Mesendoderm (in vitro differentiated cells): ENCODE measurements around the gene SULT1A1.
"Not testable (repeated sequence)": the region's sequence is repeated elsewhere in the genome, so short reads cannot be mapped to it uniquely, and the experiment has no call there.

Source experiments
- DNase-seq: peaks from one replicate; pipeline ENCODE4 v3.0.0; 2013
- H2AK5ac ChIP-seq: 2 replicates; pipeline ENCODE4 v1.6.1; 2013; ENCODE audit warnings: low read length, inconsistent platforms
- H2BK120ac ChIP-seq: 2 replicates; pipeline ENCODE4 v1.6.1; 2013; ENCODE audit warnings: low read depth, mild to moderate bottlenecking, low read length, moderate library complexity, mixed read lengths
- H2BK15ac ChIP-seq: replicated peaks from 2 replicates; pipeline ENCODE4 v1.6.1; 2013; ENCODE audit warnings: low read depth, mild to moderate bottlenecking, moderate library complexity
- H2BK5ac ChIP-seq: 2 replicates; pipeline ENCODE4 v1.6.1; 2013; ENCODE audit warnings: low read length, inconsistent platforms
- H3K18ac ChIP-seq: 2 replicates; pipeline ENCODE4 v1.6.1; 2013; ENCODE audit warnings: mild to moderate bottlenecking, low read length, mixed read lengths
- H3K23ac ChIP-seq: one replicate; pipeline ENCODE4 v1.6.1; 2013; ENCODE audit warnings: low read length
- H3K27ac ChIP-seq: 2 replicates; pipeline ENCODE4 v1.5.1; 2013; ENCODE audit warnings: low read depth, mild to moderate bottlenecking, inconsistent platforms, low read length, moderate library complexity
- H3K27me3 ChIP-seq: 2 replicates; pipeline ENCODE4 v1.6.1; 2013; ENCODE audit warnings: low read length, control low read depth, mild to moderate bottlenecking, inconsistent platforms; ENCODE audit not compliant: insufficient read depth, poor library complexity
- H3K36me3 ChIP-seq: 2 replicates; pipeline ENCODE4 v1.6.1; 2013; ENCODE audit warnings: low read length, inconsistent platforms; ENCODE audit not compliant: control insufficient read depth, insufficient read depth
- H3K4ac ChIP-seq: one replicate; pipeline ENCODE4 v1.6.1; 2013; ENCODE audit warnings: low read depth, mild to moderate bottlenecking, low read length, moderate library complexity
- H3K4me1 ChIP-seq: 2 replicates; pipeline ENCODE4 v1.6.1; 2013; ENCODE audit warnings: low read depth, low read length, inconsistent platforms; ENCODE audit not compliant: control insufficient read depth
- H3K4me2 ChIP-seq: 2 replicates; pipeline ENCODE4 v1.6.1; 2013; ENCODE audit warnings: low read length
- H3K4me3 ChIP-seq: 2 replicates; pipeline ENCODE4 v1.5.1; 2013; ENCODE audit warnings: mild to moderate bottlenecking, low read length
- H3K56ac ChIP-seq: one replicate; pipeline ENCODE4 v1.6.1; 2013; ENCODE audit warnings: low read length
- H3K79me1 ChIP-seq: 2 replicates; pipeline ENCODE4 v1.6.1; 2013; ENCODE audit warnings: low read length, inconsistent platforms
- H3K79me2 ChIP-seq: 2 replicates; pipeline ENCODE4 v1.6.1; 2013; ENCODE audit warnings: mild to moderate bottlenecking, low read length; ENCODE audit not compliant: control insufficient read depth, insufficient read depth
- H3K9ac ChIP-seq: 2 replicates; pipeline ENCODE4 v1.6.1; 2013; ENCODE audit warnings: low read length, inconsistent platforms
- H4K5ac ChIP-seq: one replicate; pipeline ENCODE4 v1.6.1; 2013; ENCODE audit warnings: low read length
- H4K8ac ChIP-seq: one replicate; pipeline ENCODE4 v1.6.1; 2013; ENCODE audit warnings: low read depth, mild to moderate bottlenecking, control low read depth, low read length, moderate library complexity
- WGBS: extraction: QIAGEN DNeasy Blood & Tissue Kit; methylation state at CpG from one replicate; pipeline ENCODE4 v1.1.7; 2013; ENCODE audit warnings: low lambda C conversion rate, missing lambda C conversion rate; ENCODE audit not compliant: insufficient coverage; ENCODE audit errors: extremely low coverage; 5-methylcytosine and 5-hydroxymethylcytosine counted together

Gene SULT1A1

DNA sequence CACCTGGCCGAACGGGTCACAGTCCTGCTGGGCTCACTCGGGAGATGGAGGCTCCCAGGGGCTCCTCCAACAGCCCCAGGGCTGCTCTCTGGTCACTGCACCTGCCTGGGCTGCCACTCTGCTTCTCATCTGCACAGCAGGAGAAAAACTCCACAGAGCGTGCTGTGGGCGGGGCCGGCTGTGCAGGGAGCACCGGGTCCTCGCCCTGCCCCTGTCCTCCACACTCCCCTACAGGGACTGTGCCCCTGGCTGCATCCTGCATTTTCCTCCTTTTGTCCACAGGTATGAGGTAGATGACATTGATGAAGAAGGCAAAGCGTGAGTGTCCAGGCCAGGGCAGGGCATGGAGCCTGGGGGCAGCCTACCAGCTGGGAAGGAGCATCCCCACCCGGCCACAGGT lies 7.8 kb downstream of the SULT1A1 start:
- not testable (repeated sequence) for H3K4me2 ChIP-seq, H3K27me3 ChIP-seq, DNase-seq, H2BK120ac ChIP-seq, H2BK15ac ChIP-seq, H3K79me1 ChIP-seq, H3K23ac ChIP-seq, H3K56ac ChIP-seq, H3K36me3 ChIP-seq, H3K4me3 ChIP-seq, H3K4ac ChIP-seq, H3K27ac ChIP-seq, H4K5ac ChIP-seq, H2BK5ac ChIP-seq, H3K79me2 ChIP-seq, H3K9ac ChIP-seq, H4K8ac ChIP-seq, H2AK5ac ChIP-seq, H3K4me1 ChIP-seq, H3K18ac ChIP-seq
- WGBS = no CpG with 5 or more reads among the region's 10 CpGs

DNA sequence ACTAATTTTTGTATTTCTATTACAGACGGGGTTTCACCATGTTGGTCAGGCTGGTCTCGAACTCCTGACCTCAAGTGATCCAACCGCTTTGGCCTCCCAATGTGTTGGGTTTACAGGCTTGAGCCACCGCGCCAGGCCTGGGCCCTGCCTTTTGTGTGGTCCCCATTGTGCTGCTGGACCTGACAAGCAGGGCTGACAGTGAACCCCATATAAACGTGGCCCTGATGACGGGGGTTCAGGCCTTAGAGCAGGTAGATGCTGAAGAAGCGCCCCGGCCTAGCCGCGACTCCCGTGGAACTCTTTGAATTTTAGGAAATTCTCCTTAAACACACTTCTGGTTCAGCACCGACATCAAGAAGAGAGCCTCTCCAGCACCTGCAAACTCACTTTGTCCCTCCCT lies 8.3 kb downstream of the SULT1A1 start:
- not testable (repeated sequence) for H3K36me3 ChIP-seq, H3K9ac ChIP-seq, H2BK120ac ChIP-seq, H3K27ac ChIP-seq, H3K18ac ChIP-seq, H4K5ac ChIP-seq, DNase-seq, H3K4me2 ChIP-seq, H2AK5ac ChIP-seq, H2BK5ac ChIP-seq, H3K56ac ChIP-seq, H3K23ac ChIP-seq, H3K4me1 ChIP-seq, H3K79me2 ChIP-seq, H3K4ac ChIP-seq, H2BK15ac ChIP-seq, H3K4me3 ChIP-seq, H3K79me1 ChIP-seq, H3K27me3 ChIP-seq, H4K8ac ChIP-seq
- WGBS = no CpG with 5 or more reads among the region's 13 CpGs

DNA sequence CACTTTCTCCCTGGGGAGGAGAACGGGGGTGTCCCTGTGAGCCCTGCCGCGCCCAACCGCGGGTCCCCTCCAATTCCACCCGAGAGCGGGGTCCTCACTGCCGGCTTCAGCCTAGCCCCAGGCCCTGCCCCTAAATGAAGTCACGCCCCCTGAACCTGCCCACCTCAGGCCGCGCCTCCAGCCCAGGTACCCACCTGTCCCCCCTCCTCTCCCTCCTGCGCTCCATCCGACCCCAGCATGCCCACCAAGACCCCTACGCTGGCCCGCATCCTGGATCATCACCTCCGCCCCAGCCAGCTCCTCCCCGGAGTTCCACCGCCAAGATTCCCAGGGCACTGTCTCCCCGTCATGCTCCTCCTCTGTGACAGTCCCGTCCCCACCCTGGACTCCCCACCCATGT lies 8.9 kb downstream of the SULT1A1 start:
- H2BK120ac ChIP-seq, H3K4me1 ChIP-seq, H3K27ac ChIP-seq, H4K5ac ChIP-seq, H2AK5ac ChIP-seq, H2BK5ac ChIP-seq, H3K4me2 ChIP-seq, H3K27me3 ChIP-seq, H3K56ac ChIP-seq, H2BK15ac ChIP-seq, H3K9ac ChIP-seq, H3K36me3 ChIP-seq, H3K4me3 ChIP-seq, H3K4ac ChIP-seq, H4K8ac ChIP-seq, H3K79me1 ChIP-seq, H3K23ac ChIP-seq, DNase-seq, H3K18ac ChIP-seq, H3K79me2 ChIP-seq: not testable (repeated sequence)
- no CpG with 5 or more reads among the region's 20 CpGs for WGBS

DNA sequence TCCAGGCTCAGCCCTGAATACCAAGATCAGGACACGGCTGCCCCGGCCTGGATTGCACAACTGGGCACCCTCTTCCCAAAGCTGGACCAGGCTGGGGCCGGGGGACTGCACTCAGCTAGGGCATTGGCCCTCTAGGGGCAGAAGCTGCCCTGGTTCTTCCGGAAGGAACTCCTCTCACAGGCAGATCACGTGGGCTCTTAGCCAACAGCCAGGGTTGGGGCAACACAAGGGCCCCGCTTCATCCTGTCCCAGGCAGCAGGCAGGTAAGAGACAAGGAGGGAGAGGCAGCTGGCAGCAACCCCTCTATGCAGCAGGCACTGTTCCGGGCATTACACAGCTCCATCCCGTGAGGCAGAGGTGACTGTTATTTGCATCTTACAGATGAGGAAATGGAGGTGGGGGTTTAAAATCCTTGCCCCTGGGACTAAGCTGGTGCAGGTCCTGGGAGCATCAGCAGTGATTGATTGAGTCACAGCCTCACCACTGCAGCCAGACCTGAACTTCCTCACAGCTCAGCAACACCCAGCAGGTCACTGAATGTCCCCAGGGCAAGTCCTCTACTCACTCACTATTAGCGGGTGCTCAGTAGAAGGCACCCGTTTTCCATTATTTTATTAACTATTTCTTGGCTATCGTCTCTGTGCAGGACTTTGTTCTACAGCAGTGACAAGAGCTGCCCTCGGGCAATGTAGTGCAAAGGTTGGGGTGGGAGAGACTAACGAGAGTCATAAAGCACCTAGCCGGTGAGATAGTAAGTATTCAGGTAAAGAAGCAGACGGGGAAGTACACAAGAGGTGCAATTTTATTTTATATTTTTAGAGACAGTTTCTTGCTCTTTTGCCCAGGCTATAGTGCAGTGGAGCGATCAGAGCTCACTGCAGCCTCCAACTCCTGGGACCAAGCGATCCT lies 10.2 kb downstream of the SULT1A1 start:
- H4K8ac ChIP-seq, H3K23ac ChIP-seq, H3K79me1 ChIP-seq, H3K4ac ChIP-seq, H3K9ac ChIP-seq, DNase-seq, H3K4me2 ChIP-seq, H3K4me3 ChIP-seq, H3K4me1 ChIP-seq, H2BK120ac ChIP-seq, H2BK5ac ChIP-seq, H3K27me3 ChIP-seq, H3K56ac ChIP-seq, H3K79me2 ChIP-seq, H3K36me3 ChIP-seq, H2BK15ac ChIP-seq, H3K27ac ChIP-seq, H3K18ac ChIP-seq, H2AK5ac ChIP-seq, H4K5ac ChIP-seq: not testable (repeated sequence)
- no CpG with 5 or more reads among the region's 17 CpGs for WGBS

DNA sequence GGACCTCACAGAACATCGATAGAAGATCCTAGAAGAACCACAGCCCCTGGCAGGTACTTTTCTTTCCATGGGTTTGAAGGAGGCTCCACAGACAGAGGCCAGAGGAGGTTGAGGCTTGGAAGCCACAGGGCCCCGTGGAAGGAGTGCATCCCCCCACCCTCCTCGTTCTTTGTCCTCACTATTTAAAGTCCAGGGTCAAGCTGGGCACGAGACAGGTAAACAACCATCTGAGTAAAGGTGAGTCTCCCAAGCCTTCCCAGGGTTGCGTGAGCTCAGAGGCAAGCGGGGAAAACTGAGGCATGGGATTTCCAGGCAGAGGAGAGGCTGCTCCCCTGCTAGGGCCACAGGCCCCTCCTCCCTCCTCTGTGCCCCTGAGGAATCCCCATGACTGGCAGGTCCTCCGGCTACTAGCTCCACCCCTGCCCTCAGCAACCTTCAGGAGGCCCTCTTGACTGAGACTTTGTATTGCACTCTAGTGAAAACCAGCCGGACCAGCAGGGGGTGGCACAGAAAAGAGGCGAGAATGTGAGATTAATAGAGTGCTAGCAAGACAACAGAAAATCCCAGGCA lies 12.1 kb downstream of the SULT1A1 start:
- Histone ChIP-seq H2BK120ac (no peak overlapping the region), H3K9ac (no peak overlapping the region), H3K27ac (no peak overlapping the region), H2BK5ac (no peak overlapping the region), H3K4me2 (no peak overlapping the region), H3K18ac (no peak overlapping the region), H3K79me1 (no peaks in the 10 kb centered on the region), H3K56ac (peak overlapping the region; percentile 53), H3K23ac (no peak overlapping the region), H2BK15ac (no peak overlapping the region), H4K8ac (no peak overlapping the region), H3K27me3 (no peaks in the 10 kb centered on the region), H4K5ac (no peak overlapping the region), H2AK5ac (no peak overlapping the region), H3K4ac (no peak overlapping the region), H3K4me3 (no peak overlapping the region), H3K36me3 (no peaks in the 10 kb centered on the region), H3K79me2 (no peaks in the 10 kb centered on the region), H3K4me1 (peaks cover 4% of the 10 kb centered on the region)
- no CpG with 5 or more reads among the region's 9 CpGs for WGBS
- peak; percentile 77 for DNase-seq
